GM12878 (cell line): ENCODE results near the gene ABCG5. TPM values are rescaled to one million over a fixed set of nuclear protein-coding genes. Genes with fewer than 3 reads are reported as not detected.

Experiments used
- ATAC-seq: fragments of 200-7000 bp; cut with Tn5 transposase; 3 replicates; pipeline ENCODE4 v1.9.1; 2020; ENCODE audit warnings: mild to moderate bottlenecking, moderate library complexity
- BruUV-seq: library from RNA; stranded (reverse); fragments of 400-500 nt; replicated peaks from 2 replicates; lab custom pipeline; 2021; lab: Mats Ljungman, UMichigan
- CTCF ChIA-PET: fragments of 300-600 bp; sonication (Branson Sonifier 250); formaldehyde crosslinking; extraction: SDS; loops from one replicate; lab custom pipeline; 2021; ENCODE audit warnings: inconsistent platforms; lab: Yijun Ruan, JAX
- POLR2A ChIA-PET: fragments of 350-600 bp; formaldehyde crosslinking; extraction: SDS; loops from one replicate; lab custom pipeline; 2021; ENCODE audit warnings: inconsistent platforms; lab: Charles Lee
- RAD21 ChIA-PET: fragments of 300-600 bp; sonication (Branson Sonifier 250); formaldehyde crosslinking; loops from one replicate; lab custom pipeline; 2023; ENCODE audit warnings: antibody characterized with exemption; ENCODE audit not compliant: unreplicated experiment; lab: Charles Lee
- SMC1A ChIA-PET: fragments of 300-600 bp; sonication (Branson Sonifier 250); formaldehyde crosslinking; loops from one replicate; lab custom pipeline; 2023; ENCODE audit not compliant: unreplicated experiment, uncharacterized antibody; lab: Charles Lee
- DNase-seq: peaks from one replicate; pipeline ENCODE4 v3.0.0-alpha.2; 2011; ENCODE audit warnings: low read depth, low spot score
- FAIRE-seq: peaks from 3 replicates; lab custom pipeline; 2011; peaks lifted over from hg19 to GRCh38; lab: Jason Lieb, UNC
- H2AFZ ChIP-seq: 2 replicates; pipeline ENCODE4 v1.6.0; 2011; ENCODE audit warnings: low read depth, low read length, control low read depth; ENCODE audit not compliant: control insufficient read depth
- H3K27ac ChIP-seq: 2 replicates; pipeline ENCODE4 v1.5.1; 2011; ENCODE audit warnings: control low read depth; ENCODE audit not compliant: control insufficient read depth, insufficient read depth
- H3K27me3 ChIP-seq, 2 experiments: replicated peaks in 1 of 2; 2 replicates each; pipeline versions ENCODE4 v1.6.0 to v1.6.1; 2011; ENCODE audit warnings: low read length in 1 of 2; ENCODE audit not compliant: control insufficient read depth in 2 of 2, insufficient read depth in 2 of 2
- H3K36me3 ChIP-seq, 2 experiments: 2 replicates each; pipeline ENCODE4 v1.5.1; 2011; ENCODE audit warnings: low read length in 1 of 2; ENCODE audit not compliant: control insufficient read depth in 2 of 2, insufficient read depth in 2 of 2
- H3K4me1 ChIP-seq: 2 replicates; pipeline ENCODE4 v1.6.1; 2011; ENCODE audit warnings: mild to moderate bottlenecking, low read length, moderate library complexity, mixed read lengths; ENCODE audit not compliant: control insufficient read depth, insufficient read depth
- H3K4me2 ChIP-seq: 2 replicates; pipeline ENCODE4 v1.6.0; 2011; ENCODE audit warnings: control low read depth; ENCODE audit not compliant: control insufficient read depth, insufficient read depth
- H3K4me3 ChIP-seq: fragments of 200-600 bp; sonication (generic); 2 replicates; pipeline ENCODE4 v1.5.1; 2016
- H3K79me2 ChIP-seq: 2 replicates; pipeline ENCODE4 v1.6.0; 2011; ENCODE audit warnings: low read length; ENCODE audit not compliant: control insufficient read depth, insufficient read depth
- H3K9ac ChIP-seq: 2 replicates; pipeline ENCODE4 v1.8.0; 2011; ENCODE audit warnings: low read length, control low read depth, mixed read lengths; ENCODE audit not compliant: control insufficient read depth, insufficient read depth
- H3K9me3 ChIP-seq: replicated peaks from 3 replicates; pipeline ENCODE4 v1.5.1; 2011; ENCODE audit warnings: mild to moderate bottlenecking, low read length; ENCODE audit not compliant: control insufficient read depth, insufficient read depth
- H4K20me1 ChIP-seq: 2 replicates; pipeline ENCODE4 v1.6.0; 2011; ENCODE audit not compliant: control insufficient read depth, insufficient read depth
- BCL3 ChIP-seq: IDR thresholded peaks from 2 replicates; pipeline ENCODE4 v1.6.1; 2011; ENCODE audit warnings: borderline replicate concordance, low read depth, mild to moderate bottlenecking, moderate library complexity, low read length; ENCODE audit not compliant: insufficient read depth, poor library complexity, severe bottlenecking
- CHD2 ChIP-seq: IDR thresholded peaks from 2 replicates; pipeline ENCODE4 v1.6.1; 2011; ENCODE audit warnings: low read depth, low read length, improper control_type of control experiment, borderline replicate concordance
- CREB1 ChIP-seq: IDR thresholded peaks from 2 replicates; pipeline ENCODE4 v1.6.1; 2012; ENCODE audit warnings: low read depth, mild to moderate bottlenecking, inconsistent platforms
- E2F4 ChIP-seq: IDR thresholded peaks from 2 replicates; pipeline ENCODE4 v1.6.1; 2012; ENCODE audit warnings: low read depth, low read length, improper control_type of control experiment
- FOXM1 ChIP-seq: IDR thresholded peaks from 2 replicates; pipeline ENCODE4 v1.6.1; 2012; ENCODE audit warnings: low read depth, mild to moderate bottlenecking, inconsistent platforms, low read length, moderate library complexity
- LARP7 ChIP-seq: fragments of 450-650 bp; IDR thresholded peaks from 2 replicates; pipeline ENCODE4 v1.6.1; 2017; ENCODE audit warnings: mild to moderate bottlenecking
- MTA3 ChIP-seq: IDR thresholded peaks from 2 replicates; pipeline ENCODE4 v1.6.1; 2012; ENCODE audit warnings: low read length, inconsistent platforms, borderline replicate concordance
- MYB ChIP-seq: fragments of 150-350 bp; IDR thresholded peaks from 2 replicates; pipeline ENCODE4 v1.6.1; 2014; ENCODE audit warnings: mild to moderate bottlenecking, low read depth, low read length, borderline replicate concordance
- NFYB ChIP-seq: IDR thresholded peaks from 2 replicates; pipeline ENCODE4 v1.6.1; 2011; ENCODE audit warnings: low read depth, mild to moderate bottlenecking, low read length, improper control_type of control experiment, moderate library complexity; ENCODE audit not compliant: insufficient read depth
- NR2C1 ChIP-seq: fragments of 450-650 bp; IDR thresholded peaks from 2 replicates; pipeline ENCODE4 v1.6.1; 2017; ENCODE audit warnings: antibody characterized with exemption, mild to moderate bottlenecking, moderate library complexity
- PAX5 ChIP-seq: IDR thresholded peaks from 2 replicates; pipeline ENCODE4 v1.6.1; 2011; ENCODE audit warnings: low read depth, low read length, borderline replicate concordance
- RAD51 ChIP-seq: fragments of 450-650 bp; IDR thresholded peaks from 2 replicates; pipeline ENCODE4 v1.6.1; 2016; ENCODE audit warnings: moderate library complexity, mild to moderate bottlenecking, inconsistent platforms
- SIX5 ChIP-seq: IDR thresholded peaks from 2 replicates; pipeline ENCODE4 v1.6.1; 2011; ENCODE audit warnings: mild to moderate bottlenecking, low read depth, low read length, moderate library complexity; ENCODE audit not compliant: severe bottlenecking
- SPI1 ChIP-seq: IDR thresholded peaks from 2 replicates; pipeline ENCODE4 v1.6.1; 2011; ENCODE audit warnings: low read depth, mild to moderate bottlenecking, low read length, moderate library complexity, borderline replicate concordance; ENCODE audit not compliant: insufficient read depth
- TCF12 ChIP-seq: IDR thresholded peaks from 2 replicates; pipeline ENCODE4 v1.6.1; 2011; ENCODE audit warnings: low read depth, mild to moderate bottlenecking, low read length
- WRNIP1 ChIP-seq: IDR thresholded peaks from 2 replicates; pipeline ENCODE4 v1.6.1; 2011; ENCODE audit warnings: low read depth, low read length, improper control_type of control experiment, borderline replicate concordance
- WGBS: methylation state at CpG from one replicate; pipeline ENCODE4 v1.1.6; 2016; ENCODE audit warnings: low lambda C conversion rate; ENCODE audit not compliant: insufficient replicate concordance, insufficient coverage; ENCODE audit errors: missing lambda C conversion rate; 5-methylcytosine and 5-hydroxymethylcytosine counted together
- in situ Hi-C: fragments of 300-500 bp; cut with MboI; formaldehyde crosslinking; loops from 9 replicates; pipeline ENCODE4 v1.14.3; 2018; ENCODE audit warnings: mixed read lengths
- intact Hi-C: fragments of 100-400 bp; cut with micrococcal nuclease; formaldehyde crosslinking; loops from one replicate; pipeline ENCODE4 v1.14.2; 2022; ENCODE audit not compliant: unreplicated experiment
- polyA plus RNA-seq, 11 experiments: library from polyadenylated mRNA; depleted of rRNA in 4 of 11; unstranded in 6 of 11; stranded (reverse) in 5 of 11; fragments of >200 nt; fragmentation: Nextera tagmentation in 4 of 11; fragmentation: Illumina TruSeq in 1 of 11; extraction: Ambion mirVana in 4 of 11; extraction: Trizol in 1 of 11; gene quantifications; 1 replicate in 1 of 11; 2 replicates in 10 of 11; pipeline versions ENCODE4 v1.2.1 to v1.2.3, GENCODE V29; 2011 to 2016; ENCODE audit warnings: inconsistent platforms in 2 of 11, missing spikeins in 2 of 11, low read depth in 1 of 11
- total RNA-seq, 4 experiments: library from RNA; depleted of rRNA in 3 of 4; stranded (reverse); fragments of >200 nt in 3 of 4; fragmentation: Illumina TruSeq in 1 of 4; extraction: Trizol in 1 of 4; gene quantifications; 2 replicates each; pipeline versions ENCODE4 v1.2.1 to v1.2.3, GENCODE V29; 2013 to 2021
- TF ChIP-seq, protein P1 (sequence below): fragments of 450-650 bp; formaldehyde crosslinking; IDR thresholded peaks from 2 replicates; pipeline ENCODE4 v1.4.0; 2022; ENCODE audit warnings: mild to moderate bottlenecking, moderate library complexity
- TF ChIP-seq, protein P2 (sequence below): IDR thresholded peaks from 2 replicates; pipeline ENCODE4 v1.6.1; 2011; ENCODE audit warnings: mild to moderate bottlenecking, low read depth, low read length, moderate library complexity; ENCODE audit not compliant: insufficient replicate concordance

Gene ABCG5
- total and polyA plus RNA-seq, 10 of the 15 experiments (the other 5 are each of a cell fraction or from before 2014, with no cell fraction given): not detected

- Histone ChIP-seq H3K4me3 (no peak overlapping the region), H4K20me1 (no peaks in the 10 kb centered on the region), H3K36me3 (no peaks in the 10 kb centered on the region), H3K4me1 (no peaks in the 10 kb centered on the region), H2AFZ (no peak overlapping the region), H3K79me2 (no peaks in the 10 kb centered on the region), H3K27ac (no peak overlapping the region), H3K9ac (no peak overlapping the region), H3K4me2 (no peak overlapping the region), H3K27me3 (peaks cover 3 to 4% of the 10 kb centered on the region in 2 experiments; a peak in 2 of 4 replicates), H3K9me3 (no peaks in the 10 kb centered on the region)
- FAIRE-seq: no peak
- ChIA-PET RAD21 (no interaction called here), CTCF (no interaction called here), SMC1A (no interaction called here), POLR2A (interaction anchor here (0.5 kb wide), 1 partner anchor 449 kb away, joined by 3 read pairs; no protein-coding TSS in a partner anchor)
- in situ Hi-C loops (no loop called here), intact Hi-C loops (no loop called here)
- no TSS peak for BruUV-seq
- 4% methylated on average over 1 of the region's 1 CpG for WGBS
- DNase-seq: no peak
- no peak for ATAC-seq
- TF ChIP-seq E2F4 (no peak), NR2C1 (no peak), BCL3 (no peak), MTA3 (no peak), SPI1 (no peak), CHD2 (no peak), RAD51 (no peak), CREB1 (no peak), WRNIP1 (no peak), MYB (no peak), PAX5 (no peak), FOXM1 (no peak), NFYB (no peak), SIX5 (no peak), TCF12 (no peak), LARP7 (no peak)
- TF ChIP-seq, protein P1, sequence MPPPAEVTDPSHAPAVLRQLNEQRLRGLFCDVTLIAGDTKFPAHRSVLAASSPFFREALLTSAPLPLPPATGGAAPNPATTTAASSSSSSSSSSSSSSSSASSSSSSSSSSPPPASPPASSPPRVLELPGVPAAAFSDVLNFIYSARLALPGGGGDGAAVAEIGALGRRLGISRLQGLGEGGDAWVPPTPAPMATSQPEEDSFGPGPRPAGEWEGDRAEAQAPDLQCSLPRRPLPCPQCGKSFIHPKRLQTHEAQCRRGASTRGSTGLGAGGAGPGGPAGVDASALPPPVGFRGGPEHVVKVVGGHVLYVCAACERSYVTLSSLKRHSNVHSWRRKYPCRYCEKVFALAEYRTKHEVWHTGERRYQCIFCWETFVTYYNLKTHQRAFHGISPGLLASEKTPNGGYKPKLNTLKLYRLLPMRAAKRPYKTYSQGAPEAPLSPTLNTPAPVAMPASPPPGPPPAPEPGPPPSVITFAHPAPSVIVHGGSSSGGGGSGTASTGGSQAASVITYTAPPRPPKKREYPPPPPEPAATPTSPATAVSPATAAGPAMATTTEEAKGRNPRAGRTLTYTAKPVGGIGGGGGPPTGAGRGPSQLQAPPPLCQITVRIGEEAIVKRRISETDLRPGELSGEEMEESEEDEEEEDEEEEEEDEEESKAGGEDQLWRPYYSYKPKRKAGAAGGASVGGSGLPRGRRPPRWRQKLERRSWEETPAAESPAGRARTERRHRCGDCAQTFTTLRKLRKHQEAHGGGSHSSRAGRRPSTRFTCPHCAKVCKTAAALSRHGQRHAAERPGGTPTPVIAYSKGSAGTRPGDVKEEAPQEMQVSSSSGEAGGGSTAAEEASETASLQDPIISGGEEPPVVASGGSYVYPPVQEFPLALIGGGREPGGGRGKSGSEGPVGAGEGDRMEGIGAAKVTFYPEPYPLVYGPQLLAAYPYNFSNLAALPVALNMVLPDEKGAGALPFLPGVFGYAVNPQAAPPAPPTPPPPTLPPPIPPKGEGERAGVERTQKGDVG: no peak
- TF ChIP-seq, protein P2, sequence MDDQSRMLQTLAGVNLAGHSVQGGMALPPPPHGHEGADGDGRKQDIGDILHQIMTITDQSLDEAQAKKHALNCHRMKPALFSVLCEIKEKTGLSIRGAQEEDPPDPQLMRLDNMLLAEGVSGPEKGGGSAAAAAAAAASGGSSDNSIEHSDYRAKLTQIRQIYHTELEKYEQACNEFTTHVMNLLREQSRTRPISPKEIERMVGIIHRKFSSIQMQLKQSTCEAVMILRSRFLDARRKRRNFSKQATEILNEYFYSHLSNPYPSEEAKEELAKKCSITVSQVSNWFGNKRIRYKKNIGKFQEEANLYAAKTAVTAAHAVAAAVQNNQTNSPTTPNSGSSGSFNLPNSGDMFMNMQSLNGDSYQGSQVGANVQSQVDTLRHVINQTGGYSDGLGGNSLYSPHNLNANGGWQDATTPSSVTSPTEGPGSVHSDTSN: no peak
These were observed 6.5 kb upstream of the ABCG5 start for GRCh38 chr2:43845181-43845580.
